AG08395 (cell line): ENCODE results near the gene TRMT61A.
A peak's percentile ranks its signal among the peaks of the same experiment; 100 is the strongest.
"Not testable (repeated sequence)": the region's sequence is repeated elsewhere in the genome, so short reads cannot be mapped to it uniquely, and the experiment has no call there.

ENCODE experiments used
- DNase-seq: peaks from one replicate; pipeline ENCODE4 v3.0.0; 2012; ENCODE audit warnings: mixed read lengths, low spot score

TRMT61A gene

GRCh38 chr14:103509864-103510723, 18.9 kb upstream of the TRMT61A start:
- DNase-seq: no peak

GRCh38 chr14:103510724-103511693, 18.0 kb upstream of the TRMT61A start:
- no peak for DNase-seq

GRCh38 chr14:103512180-103512579, 16.8 kb upstream of the TRMT61A start:
- not testable (repeated sequence) for DNase-seq

- peak; percentile 93 for DNase-seq
Observed at GRCh38 chr14:103512701-103513611, 16.0 kb upstream of the TRMT61A start.

- no peak for DNase-seq
Observed at GRCh38 chr14:103514596-103515421, 14.2 kb upstream of the TRMT61A start.

- DNase-seq: no peak
Observed at GRCh38 chr14:103516426-103517173, 12.4 kb upstream of the TRMT61A start.

GRCh38 chr14:103517174-103517566, 11.8 kb upstream of the TRMT61A start:
- DNase-seq: no peak

- peak; percentile 19 for DNase-seq
Observed at GRCh38 chr14:103517721-103518421, 11.1 kb upstream of the TRMT61A start.

GRCh38 chr14:103518422-103519042, 10.5 kb upstream of the TRMT61A start:
- peak; percentile 80 for DNase-seq

- DNase-seq: no peak
Observed at GRCh38 chr14:103519043-103519836, 9.8 kb upstream of the TRMT61A start.

GRCh38 chr14:103519837-103520212, 9.2 kb upstream of the TRMT61A start:
- DNase-seq: no peak

GRCh38 chr14:103520269-103520656, 8.7 kb upstream of the TRMT61A start:
- DNase-seq: no peak

GRCh38 chr14:103520657-103521437, 8.1 kb upstream of the TRMT61A start:
- peak; percentile 79 for DNase-seq

GRCh38 chr14:103521438-103521950, 7.5 kb upstream of the TRMT61A start:
- no peak for DNase-seq

GRCh38 chr14:103521951-103522563, 6.9 kb upstream of the TRMT61A start:
- DNase-seq: no peak
